NT2/D1 (cell line): ENCODE results near the gene PDSS1.

Source experiments
- DNase-seq: peaks from one replicate; pipeline ENCODE4 v3.0.0-alpha.2; 2011; ENCODE audit warnings: low read depth, low spot score
- H3K27me3 ChIP-seq: 2 replicates; pipeline ENCODE4 v1.6.0; 2011; ENCODE audit warnings: mild to moderate bottlenecking; ENCODE audit not compliant: insufficient read length, insufficient read depth
- H3K36me3 ChIP-seq: 2 replicates; pipeline ENCODE4 v1.6.1; 2011; ENCODE audit warnings: mild to moderate bottlenecking, low read length, mixed read lengths; ENCODE audit not compliant: insufficient read depth, insufficient read length
- H3K4me1 ChIP-seq: 2 replicates; pipeline ENCODE4 v1.5.1; 2011; ENCODE audit not compliant: insufficient read depth, insufficient read length
- H3K4me3 ChIP-seq: 2 replicates; pipeline ENCODE4 v1.5.1; 2011; ENCODE audit warnings: low read depth; ENCODE audit not compliant: insufficient read length
- H3K9ac ChIP-seq: 2 replicates; pipeline ENCODE4 v1.6.0; 2011; ENCODE audit warnings: low read depth; ENCODE audit not compliant: insufficient read length
- H3K9me3 ChIP-seq: 2 replicates; pipeline ENCODE4 v1.5.1; 2011; ENCODE audit warnings: mild to moderate bottlenecking, low read length; ENCODE audit not compliant: insufficient read depth
- SUZ12 ChIP-seq: IDR thresholded peaks from 2 replicates; pipeline ENCODE4 v1.6.1; 2011; ENCODE audit not compliant: insufficient read length, insufficient read depth; ENCODE audit errors: extremely low read depth
- YY1 ChIP-seq: IDR thresholded peaks from 2 replicates; pipeline ENCODE4 v1.6.1; 2011; ENCODE audit not compliant: insufficient read length, insufficient read depth
- ZNF274 ChIP-seq: IDR thresholded peaks from 2 replicates; pipeline ENCODE4 v1.6.1; 2011; ENCODE audit warnings: mild to moderate bottlenecking, low read depth, low read length

Gene PDSS1

GRCh38 chr10:26790221-26790995, 92.9 kb downstream of the PDSS1 start:
- H3K9me3 ChIP-seq = peaks cover 13% of the 10 kb centered on the region
- no peaks in the 10 kb centered on the region for H3K36me3 ChIP-seq
- TF ChIP-seq ZNF274 (no peak), YY1 (no peak), SUZ12 (no peak)
- H3K4me1 ChIP-seq = no peaks in the 10 kb centered on the region
- no peak overlapping the region for H3K4me3 ChIP-seq
- no peaks in the 10 kb centered on the region for H3K27me3 ChIP-seq
- no peak overlapping the region for H3K9ac ChIP-seq
- DNase-seq = no peak

GRCh38 chr10:26792758-26793495, 95.4 kb downstream of the PDSS1 start:
- Histone ChIP-seq H3K27me3 (no peaks in the 10 kb centered on the region), H3K4me3 (no peak overlapping the region), H3K36me3 (no peaks in the 10 kb centered on the region), H3K4me1 (no peaks in the 10 kb centered on the region), H3K9me3 (peaks cover 16% of the 10 kb centered on the region), H3K9ac (no peak overlapping the region)
- no peak for TF ChIP-seq YY1
- TF ChIP-seq SUZ12 = no peak
- no peak for TF ChIP-seq ZNF274
- no peak for DNase-seq
